ENCODE results near the gene CCDC63.

- TF ChIP-seq CTCF (IDR thresholded peaks at IDR 0.05; ENCODE audit: low read depth, low read length) (peak; percentile 39), POLR2A (IDR thresholded peaks at IDR 0.05; ENCODE audit: extremely low read depth, insufficient read length) (no peak)
Observed at GRCh38 chr12:110906083-110906482, 59.3 kb downstream of the CCDC63 start.

Measured in NB4 (cell line).